HG03139 (cell line): Measurements from ENCODE around the gene DDX1.

Experiments
- ATAC-seq: cut with Tn5 transposase; IDR thresholded peaks from one replicate; pipeline ENCODE4 v1.9.1; 2021; ENCODE audit not compliant: unreplicated experiment

The DDX1 gene

DNA sequence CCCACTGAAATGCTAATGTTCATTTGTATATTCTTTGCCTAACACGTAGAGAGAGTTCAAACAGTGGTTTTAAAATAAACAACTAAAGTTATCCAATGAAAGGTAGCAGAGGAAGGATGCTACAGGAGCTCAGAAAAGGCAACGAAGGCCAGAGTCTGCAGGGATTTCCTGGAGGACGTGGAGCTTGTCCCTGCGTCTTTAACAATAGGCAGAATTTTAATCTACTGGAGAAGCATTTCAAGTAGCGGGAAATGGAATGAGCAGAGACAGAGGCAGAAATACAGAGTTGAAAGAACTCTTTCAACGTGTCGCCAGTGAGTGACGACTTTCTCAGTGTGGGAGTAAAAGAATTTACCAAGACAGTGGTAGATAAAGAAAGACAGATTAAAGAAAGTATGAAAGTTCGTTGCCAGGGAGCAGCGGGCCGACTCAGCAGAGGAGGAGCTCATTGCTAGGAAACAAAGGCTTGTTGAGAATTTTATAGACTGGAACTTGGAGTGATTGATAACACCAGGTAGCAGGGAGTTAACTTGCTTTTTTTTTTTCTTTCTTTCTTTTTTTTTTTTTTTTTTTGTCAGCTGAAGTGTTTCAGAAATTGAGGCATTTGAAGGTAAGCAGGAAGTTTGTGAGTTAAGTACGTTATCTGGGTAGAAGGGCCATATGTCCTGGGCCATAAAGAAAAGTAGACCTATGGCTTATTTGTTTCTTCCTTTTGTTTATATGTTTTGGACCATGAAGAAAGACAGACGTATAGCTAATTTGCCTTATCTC lies 29.9 kb upstream of the DDX1 start:
- ATAC-seq = peak; percentile 8

DNA sequence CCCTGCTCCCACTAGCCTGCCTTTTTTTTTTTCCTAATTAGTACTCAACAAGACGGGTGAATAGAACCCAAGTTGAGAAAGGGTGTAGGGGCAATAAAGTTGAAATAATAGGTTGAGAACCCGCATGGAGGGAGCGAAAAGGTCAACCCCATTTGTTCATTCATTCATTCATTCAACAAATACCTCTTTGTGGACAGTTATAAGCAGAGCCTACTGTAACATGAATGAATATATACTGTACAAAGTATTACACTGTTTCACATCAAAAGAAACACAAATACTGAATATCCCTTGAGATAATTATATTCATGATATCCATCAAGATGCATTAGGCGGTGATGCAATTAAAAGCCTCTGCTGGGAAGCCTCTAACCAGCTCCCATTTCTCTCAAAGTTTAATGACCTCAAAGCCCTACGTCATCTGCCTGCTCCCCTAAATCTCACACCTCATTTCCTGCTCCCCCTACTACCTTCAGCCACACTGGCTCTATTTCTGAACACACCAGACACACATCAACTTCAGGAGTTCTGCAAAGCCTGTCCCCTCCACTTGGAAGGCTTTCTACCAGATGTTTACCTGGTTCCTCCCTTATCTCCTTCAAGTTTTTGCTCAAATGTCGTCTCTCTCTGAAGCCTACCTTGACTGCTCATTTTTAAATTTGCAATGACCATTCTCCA lies 29.2 kb upstream of the DDX1 start:
- no peak for ATAC-seq

DNA sequence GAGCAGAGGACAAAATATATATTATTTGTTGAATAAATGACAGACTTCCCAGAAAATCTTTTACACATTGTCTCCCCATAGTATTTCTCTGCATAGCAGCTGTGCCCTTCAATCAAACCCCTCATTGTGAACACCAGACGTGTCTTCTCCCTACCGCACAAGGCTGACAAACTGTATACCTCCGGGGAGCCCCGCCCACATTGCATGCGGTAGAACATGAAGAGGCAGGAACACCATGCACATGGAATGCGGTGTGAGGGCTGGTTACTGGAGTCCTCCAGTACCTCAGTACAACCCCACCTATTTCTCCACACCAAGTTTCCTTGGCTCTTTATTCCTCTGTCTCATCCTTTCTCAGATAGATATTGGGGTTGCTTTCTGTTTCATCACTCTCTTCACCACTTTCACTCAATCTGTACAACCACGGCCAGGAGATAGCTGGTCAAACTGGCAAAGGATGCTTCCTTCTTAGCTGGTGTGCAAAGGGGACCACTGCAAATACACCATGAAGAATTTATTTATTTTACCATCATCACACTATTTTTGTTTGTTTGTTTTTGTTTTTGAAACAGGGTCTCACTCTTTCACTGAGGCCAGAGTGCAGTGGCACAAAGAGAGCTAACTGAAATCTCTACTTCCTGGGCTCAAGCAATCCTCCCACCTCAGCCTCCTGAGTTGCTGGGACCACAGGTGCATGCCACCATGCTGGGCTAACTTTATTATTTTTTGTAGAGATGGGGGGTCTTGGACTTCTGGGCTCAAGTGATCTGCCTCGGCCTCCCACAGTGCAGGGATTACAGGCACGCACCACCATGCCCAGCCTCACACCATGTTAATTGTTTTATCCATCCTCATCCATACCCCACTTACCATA lies 28.2 kb upstream of the DDX1 start:
- ATAC-seq = no peak

DNA sequence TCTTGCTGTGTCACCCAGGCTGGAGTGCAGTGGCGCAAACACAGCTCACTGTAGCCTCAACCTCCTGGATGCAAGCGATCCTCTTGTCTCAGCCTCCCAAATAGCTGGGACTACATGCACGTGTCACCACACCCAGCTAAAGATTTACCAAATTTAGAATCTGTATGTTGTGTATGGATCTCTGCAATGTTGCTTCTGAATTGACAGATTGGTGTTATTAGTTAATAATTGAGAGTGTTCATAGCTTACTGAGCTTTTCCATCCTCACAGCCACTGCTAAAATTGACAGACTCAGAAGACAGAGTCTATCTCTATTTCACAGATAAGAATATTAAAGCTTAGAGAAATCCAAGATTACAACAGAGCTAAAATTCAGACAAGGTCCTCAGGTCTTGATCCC lies 26.3 kb upstream of the DDX1 start:
- no peak for ATAC-seq

DNA sequence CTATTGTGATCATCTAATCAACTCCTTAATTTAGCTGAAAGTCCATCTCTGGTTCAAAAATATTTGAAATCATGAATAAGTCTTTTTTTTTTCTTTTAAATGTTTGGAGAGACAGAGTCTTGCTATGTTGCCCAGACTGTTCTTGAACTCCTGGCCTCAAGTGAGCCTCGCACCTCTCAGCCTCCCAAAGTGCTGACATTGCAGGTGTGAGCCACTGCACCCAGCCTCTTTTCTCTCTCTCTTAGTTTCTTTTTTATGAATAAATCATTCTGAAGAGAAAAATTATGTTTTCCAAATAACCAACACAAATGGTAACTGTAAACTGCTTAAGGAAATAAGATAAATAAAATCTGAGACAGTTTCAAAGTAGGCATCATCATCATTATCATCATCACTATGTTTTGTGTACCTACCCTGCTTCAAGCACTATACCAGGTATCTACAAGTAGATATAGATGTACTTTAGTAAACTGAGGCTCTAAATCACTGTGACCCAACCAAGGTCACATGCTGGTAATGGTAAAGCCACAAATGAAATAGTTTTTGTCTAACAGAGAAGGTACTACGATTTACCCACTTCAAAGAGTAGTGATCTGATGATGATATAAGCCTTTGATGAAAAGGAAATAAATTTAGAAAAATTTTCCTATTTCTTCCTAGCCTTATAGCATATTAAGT lies 25.5 kb upstream of the DDX1 start:
- no peak for ATAC-seq

DNA sequence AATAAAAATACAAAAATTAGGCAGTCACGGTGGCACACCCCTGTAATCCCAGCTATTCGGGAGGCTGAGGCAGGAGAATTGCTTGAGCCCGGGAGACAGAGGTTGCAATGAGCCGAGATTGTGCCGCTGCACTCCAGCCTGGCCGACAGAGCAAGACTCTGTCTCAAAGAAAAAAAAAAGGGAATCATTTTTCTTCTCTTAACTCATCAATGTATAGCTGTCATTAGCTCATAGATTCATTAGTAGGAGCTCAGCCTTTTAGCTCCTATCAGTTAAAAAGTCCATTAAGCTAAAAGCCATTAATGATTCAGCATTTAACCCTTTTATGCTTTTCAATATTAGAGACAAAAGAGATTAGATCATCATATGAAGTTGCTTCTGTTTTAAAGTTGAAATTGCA lies 24.8 kb upstream of the DDX1 start:
- no peak for ATAC-seq

DNA sequence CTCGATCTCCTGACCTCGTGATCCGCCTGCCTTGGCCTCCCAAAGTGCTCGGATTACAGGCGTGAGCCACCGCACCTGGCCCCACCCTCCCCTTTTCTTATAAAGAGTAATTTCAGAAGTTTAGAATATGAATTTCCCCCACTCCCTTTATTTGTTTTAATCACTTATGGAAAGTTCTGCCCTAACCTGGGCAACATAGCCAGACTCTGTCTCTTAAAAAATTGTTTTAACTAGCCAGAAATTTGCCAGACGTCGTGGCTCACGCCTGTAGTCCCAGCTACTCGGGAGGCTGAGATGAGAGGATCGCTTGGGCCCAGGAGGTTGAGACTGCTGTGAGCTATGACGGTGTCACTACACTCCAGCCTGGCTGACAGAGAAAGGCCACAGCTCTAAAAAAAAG lies 22.8 kb upstream of the DDX1 start:
- no peak for ATAC-seq

DNA sequence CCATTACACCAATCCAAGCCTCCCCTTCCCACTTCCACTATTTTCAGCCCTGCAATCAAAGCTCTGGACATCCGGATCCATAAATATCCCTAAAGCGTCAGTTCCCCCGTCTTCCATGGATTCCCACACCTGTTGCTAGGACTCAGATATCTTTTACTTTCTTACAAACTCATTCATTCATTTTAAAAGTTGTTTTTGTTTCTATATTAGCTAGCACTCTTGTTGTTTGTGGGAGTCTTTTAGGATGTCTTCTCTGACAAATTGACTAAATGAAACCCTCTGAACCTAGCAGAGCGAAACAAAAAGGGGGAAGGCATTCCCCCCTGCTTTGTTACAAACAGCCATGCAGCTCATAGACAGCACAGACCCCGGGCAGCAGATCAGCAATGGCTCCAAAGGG lies 21.6 kb upstream of the DDX1 start:
- no peak for ATAC-seq

DNA sequence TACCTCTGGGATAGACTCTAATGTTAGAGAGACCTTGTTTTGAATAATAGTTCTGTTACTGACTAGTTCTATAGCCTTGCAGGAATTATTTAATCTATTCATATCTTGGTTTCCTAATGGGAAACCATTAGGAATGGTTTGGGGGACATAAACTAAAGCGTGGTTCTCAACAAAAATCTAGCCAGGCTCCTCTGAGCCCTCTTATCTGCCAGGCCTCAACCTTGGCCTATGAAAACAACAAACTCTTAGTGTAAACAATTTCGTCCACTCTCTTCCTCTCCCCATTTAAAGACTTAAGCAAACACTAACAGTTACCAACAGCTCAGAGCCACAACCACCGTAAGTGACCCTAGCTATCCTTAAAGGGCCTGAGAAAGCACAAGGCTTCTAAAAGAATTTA lies 19.9 kb upstream of the DDX1 start:
- ATAC-seq = no peak

DNA sequence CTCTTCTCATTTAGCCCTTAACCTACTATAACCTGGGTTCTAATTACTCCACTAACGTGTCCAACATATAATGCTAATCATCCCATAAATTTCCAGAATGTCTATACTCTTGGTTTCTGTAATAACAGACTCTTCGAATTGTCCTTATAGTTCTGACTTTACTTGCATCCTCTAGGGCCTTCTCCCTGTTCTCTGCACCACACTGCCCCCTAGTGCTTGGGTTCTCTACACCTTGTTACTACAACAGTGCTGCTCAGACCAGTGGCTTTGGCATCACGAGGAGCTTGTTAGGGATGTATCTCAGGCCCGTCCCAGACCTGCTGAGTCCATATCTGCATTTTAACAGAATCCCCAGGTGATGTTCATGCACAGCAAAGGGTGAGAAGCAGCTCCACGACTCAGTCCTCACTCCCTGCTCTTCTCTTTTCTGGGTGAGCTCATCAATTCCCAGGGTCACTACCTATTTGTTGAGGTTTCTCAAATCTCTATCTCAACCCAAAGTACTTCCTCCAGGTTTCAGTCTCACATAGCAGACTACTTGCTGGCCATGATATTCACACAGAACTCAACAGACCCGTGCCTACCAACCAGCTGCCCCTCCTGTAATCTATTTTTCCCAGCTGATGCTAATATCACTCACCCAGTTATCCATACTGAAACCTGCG lies 14.5 kb upstream of the DDX1 start:
- peak; percentile 94 for ATAC-seq

DNA sequence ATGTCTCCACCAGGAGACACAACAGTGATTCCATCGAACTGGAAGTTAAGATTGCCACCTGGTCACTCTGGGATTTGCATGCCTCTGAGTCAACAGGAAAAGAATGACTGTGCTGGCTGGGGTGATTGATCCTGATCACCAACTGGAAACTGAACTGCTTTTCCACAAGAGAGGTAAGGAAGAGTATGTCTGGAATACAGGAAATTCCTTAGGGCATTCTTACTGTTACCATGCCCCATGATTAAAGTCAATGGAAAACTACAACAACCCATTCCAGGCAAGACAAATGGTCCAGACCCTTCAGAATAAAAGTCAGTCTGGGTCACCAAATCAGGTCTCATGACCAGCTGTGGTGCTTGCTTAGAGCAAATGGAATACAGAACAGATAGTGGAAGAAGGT lies 12.0 kb upstream of the DDX1 start:
- no peak for ATAC-seq

DNA sequence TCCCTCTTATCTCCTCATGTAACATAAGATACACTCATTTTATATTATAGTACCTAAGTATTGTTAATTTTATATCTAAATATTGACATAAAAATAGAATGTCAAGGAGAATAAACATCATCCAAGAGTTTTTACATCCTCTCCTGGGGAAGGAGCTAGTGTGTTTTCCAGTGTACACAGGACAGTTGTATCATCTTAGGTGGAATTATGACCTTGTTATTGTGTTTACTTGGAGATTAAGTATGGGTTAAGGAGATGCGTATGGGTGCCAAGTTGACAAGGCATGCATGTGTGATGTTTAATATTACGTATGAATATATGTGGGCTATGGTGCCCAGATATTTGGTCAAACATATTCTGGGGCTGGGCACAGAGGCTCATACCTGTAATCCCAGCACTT lies 11.2 kb upstream of the DDX1 start:
- ATAC-seq = no peak

DNA sequence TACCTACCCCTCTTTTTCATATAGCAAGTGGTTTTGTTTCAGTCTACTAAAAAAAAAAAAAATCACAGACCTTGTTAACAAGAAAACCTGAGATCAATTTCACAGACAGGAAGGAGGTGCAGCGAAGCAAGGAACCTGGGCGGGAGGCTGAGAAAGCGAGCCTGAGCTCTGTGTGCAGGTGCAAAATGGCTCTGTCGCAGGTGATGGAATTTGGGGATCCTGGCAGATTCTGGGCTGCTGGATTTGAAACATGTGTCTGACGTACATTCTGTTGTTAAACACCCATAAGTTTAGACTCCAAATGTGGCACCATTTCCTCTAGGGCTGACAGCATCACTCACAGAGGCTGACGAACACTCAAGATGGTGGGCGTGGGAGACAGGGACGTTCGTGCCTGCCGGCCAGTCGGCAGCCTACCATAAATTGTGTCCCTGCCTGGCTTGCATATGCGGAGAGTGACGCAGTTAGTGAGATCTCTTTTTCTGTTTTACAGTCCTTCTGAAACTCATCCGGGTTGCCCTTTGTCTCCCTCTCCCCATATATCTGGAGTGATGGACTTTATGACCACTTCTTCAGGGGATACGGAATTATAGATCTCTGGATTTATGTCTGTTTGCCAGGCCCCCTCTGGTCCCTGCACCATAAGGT lies 8.8 kb upstream of the DDX1 start:
- no peak for ATAC-seq

DNA sequence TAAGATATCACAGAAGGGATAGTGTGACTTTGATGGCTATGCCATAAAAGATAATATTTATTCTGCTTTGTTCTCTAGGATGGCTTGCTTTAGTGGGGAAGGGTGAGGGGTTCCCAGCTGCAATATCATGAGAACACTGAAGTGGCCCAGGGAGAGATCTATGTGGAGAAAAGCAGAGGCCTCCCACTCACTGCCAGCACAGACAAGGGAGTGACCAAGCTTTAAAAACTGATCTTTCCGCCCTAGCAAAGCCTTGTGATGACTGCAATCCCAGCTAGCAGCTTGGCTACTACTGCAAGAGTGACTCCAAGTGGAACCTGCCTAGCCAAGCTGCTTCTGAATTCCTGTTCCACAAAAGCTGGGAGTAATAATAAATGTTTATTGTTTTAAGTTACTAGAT lies 7.8 kb upstream of the DDX1 start:
- ATAC-seq = no peak

DNA sequence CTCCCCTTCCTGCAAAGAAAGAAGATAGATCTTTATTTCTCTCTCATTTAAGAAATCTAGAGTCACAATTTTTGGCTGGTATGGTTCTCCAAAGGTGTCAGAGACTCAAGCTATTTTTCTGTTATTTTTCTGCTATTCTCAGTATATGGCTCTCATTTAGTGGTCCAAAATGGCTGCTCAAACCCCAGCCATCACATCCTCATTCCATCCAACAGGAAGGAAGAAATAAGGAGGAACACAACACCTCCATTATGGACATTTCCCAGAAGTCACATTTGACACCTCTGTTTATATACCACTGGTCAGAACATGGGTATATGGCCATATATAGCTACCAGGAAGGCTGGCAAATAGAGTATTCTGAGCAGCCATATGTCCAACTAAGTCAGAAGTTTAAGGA lies 7.4 kb upstream of the DDX1 start:
- no peak for ATAC-seq

DNA sequence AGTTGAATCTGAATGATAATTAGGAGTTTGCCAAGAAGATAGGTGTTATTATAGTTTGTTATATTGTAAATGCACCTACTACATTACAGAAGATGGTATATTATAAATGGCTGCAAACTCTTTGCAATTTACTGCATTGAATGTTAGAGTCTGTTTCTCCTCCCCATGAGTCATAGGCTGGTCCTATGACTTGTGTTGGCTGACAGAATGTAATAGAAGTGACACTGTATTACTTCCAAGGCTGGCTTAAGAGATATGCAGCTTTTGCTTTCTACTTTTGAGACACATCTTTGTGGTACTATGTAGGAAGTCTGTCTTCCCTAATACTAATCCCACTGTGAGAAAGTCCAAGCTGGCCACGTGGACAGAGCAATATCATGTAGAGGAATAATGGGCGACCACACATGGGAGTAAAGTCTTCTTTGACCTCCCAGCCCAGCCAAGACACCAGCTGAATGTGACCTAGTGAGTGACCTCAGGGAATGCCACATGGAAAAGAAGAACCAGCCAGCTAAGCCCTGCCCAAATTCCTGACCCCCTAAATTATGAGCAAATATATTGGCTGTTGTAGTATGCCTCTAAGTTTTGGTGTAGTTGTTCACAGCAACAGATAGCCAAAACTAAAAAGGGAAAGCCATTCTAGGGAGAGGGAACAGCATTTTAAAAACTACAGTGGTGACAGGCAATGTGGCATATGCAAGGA lies 6.8 kb upstream of the DDX1 start:
- ATAC-seq = no peak

DNA sequence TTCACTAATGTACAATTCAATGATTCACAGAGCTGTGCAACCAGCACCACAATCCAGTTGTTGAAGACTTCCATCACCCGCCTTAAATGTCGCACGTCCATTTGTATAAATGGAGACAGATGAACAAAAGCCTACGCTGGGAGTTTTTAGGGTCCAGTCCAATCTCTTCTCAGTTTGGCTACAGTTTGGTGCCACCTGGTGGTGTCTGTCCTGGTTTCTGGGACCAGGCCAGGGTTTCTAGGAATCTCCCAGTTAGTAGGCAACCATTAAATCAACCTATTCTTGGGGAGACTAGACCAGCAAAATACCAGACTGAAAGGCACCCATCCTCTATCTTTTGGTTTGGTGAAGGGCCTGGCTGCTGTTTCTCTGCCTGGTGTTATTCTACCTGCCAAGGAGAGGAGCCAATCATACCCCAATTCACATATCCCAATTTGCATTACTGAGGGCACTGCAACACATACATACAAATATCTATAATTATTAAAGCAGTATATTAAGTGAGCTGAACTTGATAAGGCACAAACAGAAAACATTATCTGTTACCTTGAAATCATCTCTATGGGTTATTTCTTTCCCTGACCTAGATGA lies 3.2 kb upstream of the DDX1 start:
- no peak for ATAC-seq

DNA sequence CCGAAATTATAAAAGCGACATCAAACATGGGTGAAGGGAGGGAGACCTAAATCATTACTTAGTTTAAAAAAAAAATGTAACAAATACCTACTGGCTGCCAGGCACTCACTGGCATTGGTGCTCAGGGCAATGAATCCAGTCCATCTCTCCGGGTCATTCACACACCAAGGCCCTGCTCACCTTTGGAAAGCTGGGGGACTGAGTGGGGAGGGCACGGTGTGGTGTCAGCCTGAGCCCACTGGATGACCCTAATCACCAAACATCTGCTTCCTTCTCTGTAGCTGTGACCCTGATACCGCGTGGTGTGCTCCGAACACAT lies 336 bp upstream of the DDX1 start:
- ATAC-seq = no peak

DNA sequence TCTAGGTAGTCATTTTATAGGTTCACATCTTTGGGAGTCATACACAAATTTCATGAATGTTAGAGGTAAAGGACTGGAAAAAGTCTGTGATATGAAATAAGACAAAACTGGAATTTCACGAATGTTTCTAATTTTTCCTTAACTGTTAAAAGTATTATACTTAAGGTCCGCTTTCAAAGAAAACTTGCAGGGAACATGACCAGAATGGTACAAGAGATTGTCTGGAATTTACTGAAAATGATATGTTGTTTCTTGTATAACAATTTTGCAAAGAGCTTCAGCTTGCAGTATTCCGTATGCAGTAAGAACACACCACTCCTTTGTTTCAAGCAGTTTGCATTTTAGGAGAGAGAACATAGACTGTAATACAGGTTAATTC lies 1.6 kb downstream of the DDX1 start:
- no peak for ATAC-seq
